ENCODE data around the gene CORO2A.

- TF ChIP-seq ESRRA (CRISPR knock-in tag; IDR thresholded peaks at IDR 0.05; ENCODE audit: borderline replicate concordance) (no peak), JUN (CRISPR knock-in tag; IDR thresholded peaks at IDR 0.05) (no peak), ELF4 (CRISPR knock-in tag; IDR thresholded peaks at IDR 0.05; ENCODE audit: low read depth) (no peak), SP1 (CRISPR knock-in tag; conservative IDR thresholded peaks at IDR 0.05) (no peak), CTCF (IDR thresholded peaks at IDR 0.05) (no peak), MAX (CRISPR knock-in tag; IDR thresholded peaks at IDR 0.05) (no peak), MYBL2 (CRISPR knock-in tag; IDR thresholded peaks at IDR 0.05) (no peak), CBFB (CRISPR knock-in tag; IDR thresholded peaks at IDR 0.05; ENCODE audit: low read depth) (no peak)
- TF ChIP-seq, protein P1, sequence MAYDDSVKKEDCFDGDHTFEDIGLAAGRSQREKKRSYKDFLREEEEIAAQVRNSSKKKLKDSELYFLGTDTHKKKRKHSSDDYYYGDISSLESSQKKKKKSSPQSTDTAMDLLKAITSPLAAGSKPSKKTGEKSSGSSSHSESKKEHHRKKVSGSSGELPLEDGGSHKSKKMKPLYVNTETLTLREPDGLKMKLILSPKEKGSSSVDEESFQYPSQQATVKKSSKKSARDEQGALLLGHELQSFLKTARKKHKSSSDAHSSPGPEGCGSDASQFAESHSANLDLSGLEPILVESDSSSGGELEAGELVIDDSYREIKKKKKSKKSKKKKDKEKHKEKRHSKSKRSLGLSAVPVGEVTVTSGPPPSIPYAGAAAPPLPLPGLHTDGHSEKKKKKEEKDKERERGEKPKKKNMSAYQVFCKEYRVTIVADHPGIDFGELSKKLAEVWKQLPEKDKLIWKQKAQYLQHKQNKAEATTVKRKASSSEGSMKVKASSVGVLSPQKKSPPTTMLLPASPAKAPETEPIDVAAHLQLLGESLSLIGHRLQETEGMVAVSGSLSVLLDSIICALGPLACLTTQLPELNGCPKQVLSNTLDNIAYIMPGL (CRISPR knock-in tag; IDR thresholded peaks at IDR 0.05): no peak
- TF ChIP-seq, protein P2, sequence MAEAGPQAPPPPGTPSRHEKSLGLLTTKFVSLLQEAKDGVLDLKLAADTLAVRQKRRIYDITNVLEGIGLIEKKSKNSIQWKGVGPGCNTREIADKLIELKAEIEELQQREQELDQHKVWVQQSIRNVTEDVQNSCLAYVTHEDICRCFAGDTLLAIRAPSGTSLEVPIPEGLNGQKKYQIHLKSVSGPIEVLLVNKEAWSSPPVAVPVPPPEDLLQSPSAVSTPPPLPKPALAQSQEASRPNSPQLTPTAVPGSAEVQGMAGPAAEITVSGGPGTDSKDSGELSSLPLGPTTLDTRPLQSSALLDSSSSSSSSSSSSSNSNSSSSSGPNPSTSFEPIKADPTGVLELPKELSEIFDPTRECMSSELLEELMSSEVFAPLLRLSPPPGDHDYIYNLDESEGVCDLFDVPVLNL (CRISPR knock-in tag; IDR thresholded peaks at IDR 0.05; ENCODE audit: borderline replicate concordance, low read depth): no peak
- TF ChIP-seq, protein P3, sequence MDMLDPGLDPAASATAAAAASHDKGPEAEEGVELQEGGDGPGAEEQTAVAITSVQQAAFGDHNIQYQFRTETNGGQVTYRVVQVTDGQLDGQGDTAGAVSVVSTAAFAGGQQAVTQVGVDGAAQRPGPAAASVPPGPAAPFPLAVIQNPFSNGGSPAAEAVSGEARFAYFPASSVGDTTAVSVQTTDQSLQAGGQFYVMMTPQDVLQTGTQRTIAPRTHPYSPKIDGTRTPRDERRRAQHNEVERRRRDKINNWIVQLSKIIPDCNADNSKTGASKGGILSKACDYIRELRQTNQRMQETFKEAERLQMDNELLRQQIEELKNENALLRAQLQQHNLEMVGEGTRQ (CRISPR knock-in tag; IDR thresholded peaks at IDR 0.05): no peak
These were observed 24.2 kb downstream of the CORO2A start for GRCh38 chr9:98168153-98168780.
